ENCODE data around the gene NDUFAF8.

DNA sequence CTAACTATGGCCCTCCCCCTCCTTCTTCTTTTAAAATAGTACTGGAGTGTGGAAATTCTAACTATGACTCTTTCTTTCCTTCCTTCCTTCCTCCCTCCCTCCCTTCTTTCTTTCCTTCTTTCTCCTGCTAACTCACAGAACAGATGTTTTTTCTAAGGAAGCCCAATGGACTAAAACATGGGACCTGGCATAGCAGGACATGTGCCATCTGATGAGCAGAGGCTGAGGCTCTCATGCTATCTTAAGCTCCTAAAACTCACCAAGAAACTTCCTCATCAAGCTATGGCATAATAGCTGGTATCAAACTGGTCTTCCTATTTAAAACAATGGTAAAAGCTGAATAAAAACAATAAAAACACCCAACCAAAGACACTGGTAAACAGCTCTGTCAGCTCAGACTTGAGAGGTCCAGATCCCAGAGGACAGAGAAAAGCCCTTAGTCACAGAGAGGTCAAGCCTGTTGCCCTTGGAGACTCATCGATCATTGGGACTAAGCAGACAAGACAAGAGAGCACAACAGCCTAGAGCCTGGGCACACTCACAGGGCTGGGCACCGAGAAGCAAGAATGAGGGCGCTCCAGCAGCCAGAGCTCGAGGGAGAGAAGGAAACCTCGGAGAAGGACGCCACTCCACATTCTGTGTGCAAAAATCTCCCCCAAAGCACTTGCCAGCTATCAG is 28.4 kb downstream of the NDUFAF8 start:
- no peak for TF ChIP-seq GATA2 (IDR thresholded peaks at IDR 0.05; ENCODE audit: low read depth, low read length)
- TF ChIP-seq GATA3 (IDR thresholded peaks at IDR 0.05; ENCODE audit: low read depth, low read length) = no peak

Measured in SH-SY5Y (cell line).